Left lung (tissue), 10 donors: ENCODE results near the gene ZPLD1. TPM values are rescaled to one million over a fixed set of nuclear protein-coding genes. Genes with fewer than 3 reads are reported as not detected.
A peak's percentile ranks its signal among the peaks of the same experiment; 100 is the strongest.

ENCODE experiments used
- ATAC-seq: fragments of 200-7000 bp; cut with Tn5 transposase; one replicate; pipeline ENCODE4 v1.9.1; 2020; ENCODE audit warnings: moderate library complexity
- DNase-seq, 4 donors: peaks; one replicate each; pipeline ENCODE4 v3.0.0-alpha.2; 2013 to 2020
- H3K27ac ChIP-seq, 2 donors: fragments of 200-600 bp; sonication (generic) in 1 of 2; one replicate each; pipeline versions ENCODE4 v1.5.0 to v1.8.0; 2020 to 2021
- H3K27me3 ChIP-seq, 2 donors: fragments of 200-600 bp; sonication (generic) in 1 of 2; one replicate each; pipeline versions ENCODE4 v1.5.0 to v1.8.0; 2020 to 2021
- H3K36me3 ChIP-seq, 2 donors: fragments of 200-600 bp; sonication (generic) in 1 of 2; one replicate each; pipeline versions ENCODE4 v1.5.0 to v1.8.0; 2020 to 2021
- H3K4me1 ChIP-seq, 2 donors: fragments of 200-600 bp; one replicate each; pipeline ENCODE4 v1.8.0; 2021
- H3K4me3 ChIP-seq, 2 donors: fragments of 200-600 bp; sonication (generic) in 1 of 2; one replicate each; pipeline versions ENCODE4 v1.5.0 to v1.8.0; 2020 to 2021; ENCODE audit warnings: mild to moderate bottlenecking in 1 of 2
- H3K9me3 ChIP-seq, 2 donors: fragments of 200-600 bp; sonication (generic) in 1 of 2; one replicate each; pipeline versions ENCODE4 v1.5.0 to v1.8.0; 2020 to 2021
- intact Hi-C, 2 donors: fragments of 100-400 bp; cut with DNase I; formaldehyde crosslinking; loops; one replicate each; pipeline versions ENCODE4 v1.11.2 to v1.14.2; 2022
- polyA plus RNA-seq, 6 donors: library from polyadenylated mRNA; unstranded; fragments of 120-200 nt; gene quantifications; one replicate each; pipeline ENCODE4 v1.2.1, GENCODE V29; 2013; ENCODE audit not compliant: insufficient read length in 6 of 6
- total RNA-seq, 2 donors: library from RNA; stranded (reverse); fragmentation: NEBNext Ultra II Directional; extraction: Animal tissue kit (Norgen Biotek cat#: 25700); gene quantifications; one replicate each; pipeline ENCODE4 v1.2.1, GENCODE V29; 2021
- TF ChIP-seq, protein P1 (sequence below), 2 donors: fragments of 200-600 bp; sonication (generic) in 1 of 2; IDR thresholded peaks; one replicate each; pipeline versions ENCODE4 v1.5.0 to v1.8.0; 2021; ENCODE audit warnings: antibody characterized with exemption in 2 of 2
- donor health status: DM: no; HTN: yes; CAD: no.
- donor health status: DM: no; HTN: no; CAD: no.

ZPLD1 gene
- total and polyA plus RNA-seq, 8 donors, result 0.21 to 0.26 TPM; not detected in 6

- Histone ChIP-seq H3K27me3 (no peaks in the 10 kb centered on the region), H3K4me1 (no peaks in the 10 kb centered on the region), H3K27ac (no peak overlapping the region), H3K4me3 (no peak overlapping the region), H3K36me3 (no peaks in the 10 kb centered on the region), H3K9me3 (no peaks in the 10 kb centered on the region)
- ATAC-seq (no peak), DNase-seq (no peak)
- TF ChIP-seq, protein P1, sequence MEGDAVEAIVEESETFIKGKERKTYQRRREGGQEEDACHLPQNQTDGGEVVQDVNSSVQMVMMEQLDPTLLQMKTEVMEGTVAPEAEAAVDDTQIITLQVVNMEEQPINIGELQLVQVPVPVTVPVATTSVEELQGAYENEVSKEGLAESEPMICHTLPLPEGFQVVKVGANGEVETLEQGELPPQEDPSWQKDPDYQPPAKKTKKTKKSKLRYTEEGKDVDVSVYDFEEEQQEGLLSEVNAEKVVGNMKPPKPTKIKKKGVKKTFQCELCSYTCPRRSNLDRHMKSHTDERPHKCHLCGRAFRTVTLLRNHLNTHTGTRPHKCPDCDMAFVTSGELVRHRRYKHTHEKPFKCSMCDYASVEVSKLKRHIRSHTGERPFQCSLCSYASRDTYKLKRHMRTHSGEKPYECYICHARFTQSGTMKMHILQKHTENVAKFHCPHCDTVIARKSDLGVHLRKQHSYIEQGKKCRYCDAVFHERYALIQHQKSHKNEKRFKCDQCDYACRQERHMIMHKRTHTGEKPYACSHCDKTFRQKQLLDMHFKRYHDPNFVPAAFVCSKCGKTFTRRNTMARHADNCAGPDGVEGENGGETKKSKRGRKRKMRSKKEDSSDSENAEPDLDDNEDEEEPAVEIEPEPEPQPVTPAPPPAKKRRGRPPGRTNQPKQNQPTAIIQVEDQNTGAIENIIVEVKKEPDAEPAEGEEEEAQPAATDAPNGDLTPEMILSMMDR (IDR thresholded peaks at IDR 0.05), result no peak
- intact Hi-C loops, result no loop called here
Measured at GRCh38 chr3:102476198-102476597, 41.4 kb downstream of the ZPLD1 start.

DNA sequence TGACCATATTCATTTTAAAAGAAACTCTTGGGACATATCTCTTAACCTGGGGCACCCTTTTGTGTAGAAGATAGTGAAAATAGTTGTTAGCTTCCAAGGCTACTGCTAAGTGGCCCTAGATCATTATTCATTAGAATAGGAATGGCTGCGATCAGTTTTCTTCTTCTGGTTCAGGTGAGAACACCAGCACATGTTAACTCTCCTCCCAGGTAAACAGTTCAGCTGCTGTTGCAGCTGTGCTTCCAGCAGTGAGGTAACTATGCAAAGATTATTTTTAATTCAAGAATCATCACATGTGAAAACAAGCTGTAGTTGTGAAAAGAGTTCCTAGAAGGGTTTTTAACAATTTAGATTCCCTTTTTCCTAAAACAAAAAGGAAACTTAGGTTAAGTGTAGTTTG is 43.3 kb downstream of the ZPLD1 start:
- no peaks in the 10 kb centered on the region for H3K36me3 ChIP-seq
- no peak overlapping the region for H3K4me3 ChIP-seq
- DNase-seq (no peak), ATAC-seq (no peak)
- H3K4me1 ChIP-seq, result no peaks in the 10 kb centered on the region
- H3K27me3 ChIP-seq, result no peaks in the 10 kb centered on the region
- H3K9me3 ChIP-seq, result no peaks in the 10 kb centered on the region
- TF ChIP-seq, protein P1 (IDR thresholded peaks at IDR 0.05), result no peak
- intact Hi-C loops, result no loop called here
- H3K27ac ChIP-seq, result no peak overlapping the region

GRCh38 chr3:102480139-102480538 is 45.3 kb downstream of the ZPLD1 start:
- Histone ChIP-seq H3K36me3 (no peaks in the 10 kb centered on the region), H3K9me3 (no peaks in the 10 kb centered on the region), H3K27me3 (no peaks in the 10 kb centered on the region), H3K27ac (no peak overlapping the region), H3K4me3 (no peak overlapping the region), H3K4me1 (no peaks in the 10 kb centered on the region)
- intact Hi-C loops, result no loop called here
- ATAC-seq (no peak), DNase-seq (peak in 1 of 4 donors; percentile 17)
- TF ChIP-seq, protein P1 (IDR thresholded peaks at IDR 0.05), result no peak

- no peak overlapping the region for H3K4me3 ChIP-seq
- no peak for DNase-seq
- TF ChIP-seq, protein P1 (IDR thresholded peaks at IDR 0.05), result no peak
- H3K27me3 ChIP-seq, result no peaks in the 10 kb centered on the region
- no peaks in the 10 kb centered on the region for H3K4me1 ChIP-seq
- no peak overlapping the region for H3K27ac ChIP-seq
- intact Hi-C loops, result no loop called here
- H3K9me3 ChIP-seq, result no peaks in the 10 kb centered on the region
- H3K36me3 ChIP-seq, result no peaks in the 10 kb centered on the region
- no peak for ATAC-seq
Measured at GRCh38 chr3:102481050-102481449, 46.2 kb downstream of the ZPLD1 start.

DNA sequence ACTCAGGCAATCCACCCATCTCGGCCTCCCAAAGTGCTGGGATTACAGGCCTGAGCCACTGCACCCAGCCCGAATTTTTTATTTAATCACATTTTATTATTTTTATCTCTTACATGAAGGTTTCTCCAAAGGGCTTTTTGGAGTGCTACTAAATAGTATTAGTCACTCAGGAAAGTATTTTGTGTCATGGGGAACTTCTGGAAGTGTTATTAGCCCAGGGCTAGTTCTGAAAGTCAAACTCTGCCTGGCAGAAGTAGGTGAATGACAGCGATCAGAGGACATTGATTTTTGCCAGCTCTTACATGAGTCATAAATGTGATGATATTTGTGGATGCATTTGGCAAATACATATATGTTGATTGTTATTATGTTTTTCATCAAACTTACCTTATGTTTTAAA is 48.7 kb downstream of the ZPLD1 start:
- intact Hi-C loops, result no loop called here
- ATAC-seq, result no peak

More for the DNA sequence above, 48.7 kb downstream of the ZPLD1 start:
- no peak overlapping the region for H3K4me3 ChIP-seq
- no peaks in the 10 kb centered on the region for H3K4me1 ChIP-seq
- TF ChIP-seq, protein P1 (IDR thresholded peaks at IDR 0.05), result no peak
- DNase-seq, result no peak
- no peaks in the 10 kb centered on the region for H3K36me3 ChIP-seq
- H3K27ac ChIP-seq, result no peak overlapping the region
- peaks cover 0 to 3% of the 10 kb centered on the region in 2 donors for H3K9me3 ChIP-seq
- H3K27me3 ChIP-seq, result no peaks in the 10 kb centered on the region
